Astrocyte of the cerebellum (primary cell): ENCODE results near the gene SORL1.
"Not testable (repeated sequence)": the region's sequence is repeated elsewhere in the genome, so short reads cannot be mapped to it uniquely, and the experiment has no call there.

Experiments
- DNase-seq: peaks from one replicate; pipeline ENCODE4 v3.0.0-alpha.2; 2011; ENCODE audit warnings: low read depth
- H3K4me3 ChIP-seq: 2 replicates; pipeline ENCODE4 v1.5.1; 2011; ENCODE audit warnings: mild to moderate bottlenecking, low read depth, low read length, moderate library complexity
- CTCF ChIP-seq: IDR thresholded peaks from 2 replicates; pipeline ENCODE4 v1.5.1; 2012; ENCODE audit warnings: low read length, low read depth, moderate library complexity, mild to moderate bottlenecking; ENCODE audit errors: missing control alignments
- in situ Hi-C: cut with HindIII; loops from 2 replicates; pipeline ENCODE4 v1.10.0; 2017; ENCODE audit warnings: low sequenced_read_pairs

SORL1 gene

GRCh38 chr11:121451986-121452608 lies at the start of gene SORL1:
Gene SORL1, plus strand, starts transcription at chr11:121452314. Its CDS starts 18 bp downstream, at chr11:121452332.
- in situ Hi-C loops: no loop called here
- peak; percentile 40 for TF ChIP-seq CTCF
- no peak for DNase-seq
- H3K4me3 ChIP-seq: peak within 1 kb of the TSS; percentile 48

GRCh38 chr11:121405646-121406045 lies 46.5 kb upstream of the SORL1 start:
- no peak for TF ChIP-seq CTCF
- DNase-seq: no peak
- in situ Hi-C loops: no loop called here
- H3K4me3 ChIP-seq: no peak overlapping the region

- no peak for TF ChIP-seq CTCF
- in situ Hi-C loops: no loop called here
- no peak for DNase-seq
- no peak overlapping the region for H3K4me3 ChIP-seq
These were observed 45.8 kb upstream of the SORL1 start for GRCh38 chr11:121406291-121406690.

- no peak for DNase-seq
- TF ChIP-seq CTCF: no peak
- in situ Hi-C loops: no loop called here
- H3K4me3 ChIP-seq: no peak overlapping the region
These were observed 43.3 kb upstream of the SORL1 start for GRCh38 chr11:121408830-121409229.

GRCh38 chr11:121410041-121410440 lies 42.1 kb upstream of the SORL1 start:
- in situ Hi-C loops, H3K4me3 ChIP-seq, DNase-seq: not testable (repeated sequence)

GRCh38 chr11:121411330-121411729 lies 40.8 kb upstream of the SORL1 start:
- DNase-seq, in situ Hi-C loops, H3K4me3 ChIP-seq: not testable (repeated sequence)

- no peak for DNase-seq
- no peak overlapping the region for H3K4me3 ChIP-seq
- in situ Hi-C loops: no loop called here
- TF ChIP-seq CTCF: no peak
These were observed 40.0 kb upstream of the SORL1 start for GRCh38 chr11:121412000-121412587.
